ENCODE measurements around the gene SEMA4B. TPM values are rescaled to one million over a fixed set of nuclear protein-coding genes. Genes with fewer than 3 reads are reported as not detected.
A peak's percentile ranks its signal among the peaks of the same experiment; 100 is the strongest.

Gene SEMA4B
- total RNA-seq, 4 donors from 2014 or later: 81.7 to 146 (median 116) TPM

DNA sequence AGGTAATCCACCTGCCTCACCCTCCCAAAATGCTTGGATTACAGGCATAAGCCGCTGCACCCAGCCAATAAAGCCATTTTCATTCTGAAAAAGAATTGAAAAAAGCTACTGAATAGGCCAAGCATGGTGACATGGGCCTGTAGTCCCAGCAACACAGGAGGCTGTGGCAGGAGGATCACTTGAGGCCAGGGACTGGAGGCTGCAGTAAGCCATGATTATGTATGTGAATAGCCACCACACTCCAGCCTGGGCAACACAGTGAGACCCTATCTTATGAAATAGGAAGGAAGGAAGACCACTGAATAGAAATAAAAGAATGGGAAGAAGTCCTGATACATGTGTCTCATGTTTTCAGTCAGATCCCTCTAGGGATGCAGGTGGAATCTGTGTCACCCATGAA is 36.0 kb upstream of the SEMA4B start:
- Histone ChIP-seq H3K36me3 (no peaks in the 10 kb centered on the region), H3K27ac (peak overlapping the region; percentile 77), H3K4me1 (peaks cover 52% of the 10 kb centered on the region), H3K9me3 (no peaks in the 10 kb centered on the region), H3K27me3 (no peaks in the 10 kb centered on the region), H3K4me3 (no peak overlapping the region)
- DNase-seq (ENCODE audit: low spot score in 2 of 2): no peak
- TF ChIP-seq CTCF (IDR thresholded peaks at IDR 0.05): no peak
- no peak for TF ChIP-seq POLR2AphosphoS5 (IDR thresholded peaks at IDR 0.05)
- no peak for TF ChIP-seq POLR2A (IDR thresholded peaks at IDR 0.05)
- no peak for TF ChIP-seq EP300 (IDR thresholded peaks at IDR 0.05)
- 94% methylated on average over 1 of the region's 1 CpG for WGBS

GRCh38 chr15:90165659-90166489 is 35.3 kb upstream of the SEMA4B start:
- H3K9me3 ChIP-seq: no peaks in the 10 kb centered on the region
- 25% methylated on average over 14 of the region's 14 CpGs for WGBS

GRCh38 chr15:90167121-90167520 is 34.0 kb upstream of the SEMA4B start:
- no peak for DNase-seq (ENCODE audit: low spot score in 2 of 2)
- Histone ChIP-seq H3K4me3 (no peak overlapping the region), H3K27ac (no peak overlapping the region), H3K4me1 (peaks cover 33% of the 10 kb centered on the region), H3K36me3 (no peaks in the 10 kb centered on the region), H3K9me3 (no peaks in the 10 kb centered on the region), H3K27me3 (no peaks in the 10 kb centered on the region)
- 98% methylated on average over 4 of the region's 4 CpGs for WGBS
- TF ChIP-seq POLR2AphosphoS5 (IDR thresholded peaks at IDR 0.05) (no peak), CTCF (IDR thresholded peaks at IDR 0.05) (no peak), POLR2A (IDR thresholded peaks at IDR 0.05) (no peak), EP300 (IDR thresholded peaks at IDR 0.05) (no peak)

More at GRCh38 chr15:90165659-90166489, 35.3 kb upstream of the SEMA4B start:
- Histone ChIP-seq H3K4me3 (no peak overlapping the region), H3K27me3 (no peaks in the 10 kb centered on the region), H3K4me1 (peaks cover 45% of the 10 kb centered on the region), H3K27ac (peak overlapping the region; percentile 77), H3K36me3 (no peaks in the 10 kb centered on the region)
- DNase-seq (ENCODE audit: low spot score in 2 of 2): peak in 1 of 2 donors; percentile 80
- peak in 1 of 3 donors; percentile 14 for TF ChIP-seq POLR2AphosphoS5 (IDR thresholded peaks at IDR 0.05)
- no peak for TF ChIP-seq POLR2A (IDR thresholded peaks at IDR 0.05)

DNA sequence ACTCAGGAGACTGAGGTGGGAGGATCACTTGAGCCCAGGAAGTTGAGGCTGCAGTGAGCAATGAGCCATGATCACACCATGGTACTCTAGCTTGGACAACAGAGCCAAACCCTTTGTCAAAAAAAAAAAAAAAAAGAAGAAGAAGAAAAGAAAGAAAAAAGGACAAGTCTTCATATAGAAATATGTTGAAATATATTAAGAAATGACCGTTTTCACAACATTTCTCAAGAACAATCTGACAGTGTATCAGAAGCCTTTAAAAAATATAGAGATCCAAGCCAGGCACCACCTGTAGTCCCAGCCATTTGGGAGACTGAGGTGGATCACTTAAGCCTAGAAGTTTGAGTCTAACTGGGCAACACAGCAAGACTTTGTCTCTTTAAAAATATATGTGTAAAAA is 29.5 kb upstream of the SEMA4B start:
- no peak for DNase-seq (ENCODE audit: low spot score in 2 of 2)
- no peak overlapping the region for H3K4me3 ChIP-seq
- H3K36me3 ChIP-seq: no peaks in the 10 kb centered on the region
- no peak overlapping the region for H3K27ac ChIP-seq
- H3K9me3 ChIP-seq: no peaks in the 10 kb centered on the region
- TF ChIP-seq POLR2AphosphoS5 (IDR thresholded peaks at IDR 0.05) (no peak), POLR2A (IDR thresholded peaks at IDR 0.05) (no peak), EP300 (IDR thresholded peaks at IDR 0.05) (no peak), CTCF (IDR thresholded peaks at IDR 0.05) (no peak)
- H3K27me3 ChIP-seq: no peaks in the 10 kb centered on the region
- WGBS: 81% methylated on average over 1 of the region's 1 CpG
- H3K4me1 ChIP-seq: peaks cover 10% of the 10 kb centered on the region

- WGBS: 76% methylated on average over 7 of the region's 7 CpGs
- no peak overlapping the region for H3K27ac ChIP-seq
- H3K4me1 ChIP-seq: peaks cover 6% of the 10 kb centered on the region
Observed at GRCh38 chr15:90173372-90173771, 27.8 kb upstream of the SEMA4B start.

More at GRCh38 chr15:90173372-90173771, 27.8 kb upstream of the SEMA4B start:
- H3K9me3 ChIP-seq: no peaks in the 10 kb centered on the region
- TF ChIP-seq POLR2A (IDR thresholded peaks at IDR 0.05): no peak
- no peak for TF ChIP-seq CTCF (IDR thresholded peaks at IDR 0.05)
- TF ChIP-seq EP300 (IDR thresholded peaks at IDR 0.05): no peak
- no peak for TF ChIP-seq POLR2AphosphoS5 (IDR thresholded peaks at IDR 0.05)
- H3K4me3 ChIP-seq: no peak overlapping the region
- no peaks in the 10 kb centered on the region for H3K27me3 ChIP-seq
- H3K36me3 ChIP-seq: no peaks in the 10 kb centered on the region
- DNase-seq (ENCODE audit: low spot score in 2 of 2): no peak
